Activated CD4-positive, CD25-positive, alpha-beta regulatory T cell (primary cell): ENCODE data around the gene NOTCH1.
"Not testable (repeated sequence)": the region's sequence is repeated elsewhere in the genome, so short reads cannot be mapped to it uniquely, and the experiment has no call there.

Source experiments
- DNase-seq, 4 experiments: peaks; one replicate each; lab custom pipeline; 2025; lab: John Stamatoyannopoulos, UW

Gene NOTCH1

DNA sequence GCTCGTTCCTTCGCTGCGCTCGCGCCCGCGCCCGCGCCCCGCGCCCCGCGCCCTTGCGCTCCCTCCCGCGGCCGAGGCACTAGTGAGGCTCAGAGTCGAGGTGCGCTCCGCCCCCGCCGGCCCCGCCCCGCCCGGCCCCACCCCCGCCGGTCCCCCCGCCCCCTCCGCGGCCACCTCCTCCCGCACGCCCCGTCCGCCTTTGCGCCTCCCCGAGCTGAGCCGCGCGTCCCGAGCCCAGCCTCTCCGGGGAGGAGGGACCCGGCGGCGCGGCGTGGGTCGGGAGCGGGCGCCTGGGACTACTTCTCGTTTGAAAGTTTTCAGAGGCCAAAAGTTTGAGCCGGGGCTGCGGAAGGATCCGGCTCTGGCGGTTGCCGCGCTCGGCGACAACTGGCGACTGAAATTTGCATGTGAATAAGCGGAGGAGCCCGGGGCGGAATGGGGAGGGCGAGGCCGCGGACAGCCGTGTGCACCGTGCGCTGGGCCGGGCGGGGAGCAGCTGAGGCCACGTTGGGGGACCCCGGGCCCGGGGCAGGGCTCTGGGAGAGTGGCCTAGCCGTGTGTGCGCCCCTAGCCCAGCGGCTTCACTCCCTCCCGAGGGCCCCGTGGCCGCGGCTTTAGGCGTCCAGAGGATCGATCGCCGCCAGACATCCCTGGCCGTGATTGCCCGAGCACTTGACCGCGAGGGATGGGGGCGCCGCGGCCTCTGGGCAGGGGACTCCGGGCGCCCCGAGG lies at the start of gene NOTCH1:
NOTCH1 (minus strand) TSS at position 84 of the 732 bp plus-strand sequence. CDS start 262 bp downstream, outside the sequence.
- DNase-seq = peak; percentile 76 to 83 (median 78)

DNA sequence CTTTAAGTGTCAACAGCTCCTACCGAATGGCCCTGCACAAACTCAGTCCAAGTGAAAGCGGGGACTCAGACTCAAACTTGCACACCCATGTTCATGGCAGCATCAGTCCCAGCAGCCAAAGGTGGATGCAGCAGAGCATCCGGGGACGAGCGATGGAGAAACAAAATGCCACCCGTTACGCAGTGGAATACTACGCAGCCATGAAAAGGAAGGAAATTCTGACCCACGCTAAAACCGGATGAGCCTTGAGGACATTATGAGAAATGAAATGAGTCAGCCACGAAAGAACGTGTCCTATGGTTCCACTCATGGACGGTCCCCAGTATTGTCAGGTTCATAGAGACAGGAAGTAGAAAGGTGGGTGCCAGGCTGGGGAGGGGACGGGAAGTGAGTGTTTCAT lies 48.6 kb upstream of the NOTCH1 start:
- DNase-seq = no peak

DNA sequence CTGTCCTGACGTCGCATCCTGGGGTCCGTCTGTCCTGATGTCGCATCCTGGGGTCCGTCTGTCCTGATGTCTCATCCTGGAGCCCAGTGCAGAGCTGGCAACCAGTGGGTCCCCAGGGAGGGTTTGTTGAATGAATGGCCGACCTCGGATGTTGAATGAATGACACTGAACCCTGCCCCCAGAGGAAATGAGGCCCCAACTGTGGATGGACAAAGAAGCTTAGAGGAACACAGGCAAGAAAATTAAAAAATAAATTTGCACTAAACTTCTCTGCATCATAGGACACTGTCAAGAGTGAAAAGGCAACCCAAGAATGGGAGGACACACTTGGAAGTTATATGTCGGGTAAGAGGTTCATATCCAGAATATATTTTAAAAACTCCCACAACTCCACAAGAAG lies 47.7 kb upstream of the NOTCH1 start:
- DNase-seq = no peak

DNA sequence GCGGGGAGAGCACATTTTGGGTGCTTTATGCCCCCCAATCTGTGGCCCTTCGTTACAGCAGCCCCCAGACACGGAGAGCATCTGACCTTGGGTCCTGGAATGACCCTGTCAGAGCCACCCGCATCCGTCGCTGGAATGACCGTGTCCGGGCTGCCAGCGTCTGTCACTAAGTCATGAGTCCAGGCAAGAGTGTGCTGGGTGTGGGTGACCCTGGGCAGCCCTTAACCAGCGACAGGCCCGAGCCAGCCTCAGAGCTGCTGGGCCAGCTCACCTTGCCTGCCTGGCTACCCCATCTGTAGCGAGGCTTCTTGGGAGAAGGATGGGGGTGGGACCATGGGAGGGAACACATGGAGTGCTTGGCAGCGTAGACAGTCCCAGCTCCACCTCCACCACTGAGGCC lies 46.8 kb upstream of the NOTCH1 start:
- no peak for DNase-seq

DNA sequence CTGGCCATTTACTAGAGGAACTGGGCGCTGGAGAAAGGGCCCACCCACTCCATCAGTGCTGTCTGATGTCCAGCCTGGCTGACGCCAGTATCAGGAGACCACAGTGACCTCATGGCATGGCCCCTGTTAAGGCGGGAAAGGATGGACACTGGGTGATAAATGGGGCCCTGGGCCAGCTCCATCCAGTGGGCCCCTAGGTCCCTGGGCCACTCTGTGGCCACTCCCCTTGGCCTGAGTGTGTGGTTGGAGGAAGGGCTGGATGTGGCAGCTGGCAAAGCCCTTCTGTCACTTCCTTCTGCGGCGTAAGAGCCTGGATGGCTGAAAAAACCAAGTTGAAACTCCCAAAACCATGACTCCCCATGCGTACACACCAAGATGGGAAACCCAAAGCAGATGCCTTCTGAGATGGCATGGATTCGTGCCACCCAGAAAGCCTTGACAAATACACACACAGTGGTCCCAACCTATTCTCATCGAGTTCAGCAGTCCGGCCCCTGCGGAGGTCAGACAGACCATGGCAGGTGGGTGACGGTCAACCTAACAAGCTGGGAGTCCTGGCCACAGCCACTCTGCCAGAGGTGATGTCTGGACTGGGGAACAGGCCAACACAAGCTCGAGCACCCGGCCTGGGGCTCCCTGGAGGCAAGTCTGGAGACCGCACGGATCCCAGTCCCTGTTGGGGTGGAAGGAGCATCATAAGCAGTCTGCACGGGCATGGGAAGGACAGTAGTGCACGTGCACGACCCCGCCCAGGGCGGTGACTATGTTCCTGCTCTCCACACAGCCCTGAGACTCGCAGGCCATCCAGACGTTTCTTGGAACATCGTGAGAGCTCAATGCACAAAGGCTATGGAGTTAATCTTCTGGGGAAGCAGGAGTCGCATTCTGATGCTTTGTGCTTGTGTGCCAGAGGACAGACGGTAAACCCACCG lies 45.2 kb upstream of the NOTCH1 start:
- no peak for DNase-seq

DNA sequence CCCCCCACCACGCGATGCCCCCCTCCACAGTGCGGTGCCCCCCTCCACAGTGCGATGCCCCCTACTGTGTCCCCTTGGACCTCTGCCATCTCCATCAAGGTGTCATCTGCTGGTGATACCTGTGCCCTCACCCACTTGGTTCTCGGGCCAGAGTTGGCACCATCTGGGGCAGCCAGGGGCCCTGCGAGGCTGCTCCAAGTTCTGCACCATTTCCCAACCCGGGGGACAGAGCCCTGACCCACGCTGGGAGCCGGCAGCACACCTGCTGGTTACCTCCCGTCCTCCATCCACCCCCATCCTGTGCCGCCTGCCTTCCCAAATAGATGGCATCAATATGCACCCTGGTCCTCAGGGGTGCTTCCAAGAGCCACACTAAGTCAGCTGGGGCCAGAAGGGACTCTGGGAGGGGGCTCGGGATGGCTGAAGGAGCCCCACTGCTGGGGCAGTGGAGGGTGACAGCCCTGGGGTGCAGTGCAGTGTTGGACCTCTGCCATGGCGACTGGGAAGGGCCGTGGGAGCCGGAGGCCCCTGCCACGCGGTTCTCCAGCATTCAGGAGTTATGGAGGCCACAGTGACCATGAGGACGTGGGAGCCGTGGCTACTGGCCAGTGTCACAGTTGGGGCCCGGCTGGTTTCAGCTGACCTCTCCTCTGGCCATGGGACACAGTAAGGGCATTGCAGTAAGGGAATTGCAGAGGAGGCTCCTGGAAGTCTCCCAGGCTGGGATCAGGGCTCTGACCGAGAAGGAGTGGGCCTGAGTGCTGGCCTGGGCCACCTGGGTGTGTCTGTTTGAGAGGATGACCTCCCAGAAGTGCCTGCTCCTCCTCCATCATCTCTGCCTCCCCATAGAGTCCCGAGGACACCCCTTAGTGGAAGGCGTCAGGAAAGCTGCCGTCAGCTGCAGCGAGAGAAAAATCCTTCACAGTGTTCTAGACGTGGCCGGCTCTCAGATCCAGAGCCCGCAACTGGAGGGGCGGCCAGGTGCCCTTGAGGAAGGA lies 44.2 kb upstream of the NOTCH1 start:
- DNase-seq = no peak

DNA sequence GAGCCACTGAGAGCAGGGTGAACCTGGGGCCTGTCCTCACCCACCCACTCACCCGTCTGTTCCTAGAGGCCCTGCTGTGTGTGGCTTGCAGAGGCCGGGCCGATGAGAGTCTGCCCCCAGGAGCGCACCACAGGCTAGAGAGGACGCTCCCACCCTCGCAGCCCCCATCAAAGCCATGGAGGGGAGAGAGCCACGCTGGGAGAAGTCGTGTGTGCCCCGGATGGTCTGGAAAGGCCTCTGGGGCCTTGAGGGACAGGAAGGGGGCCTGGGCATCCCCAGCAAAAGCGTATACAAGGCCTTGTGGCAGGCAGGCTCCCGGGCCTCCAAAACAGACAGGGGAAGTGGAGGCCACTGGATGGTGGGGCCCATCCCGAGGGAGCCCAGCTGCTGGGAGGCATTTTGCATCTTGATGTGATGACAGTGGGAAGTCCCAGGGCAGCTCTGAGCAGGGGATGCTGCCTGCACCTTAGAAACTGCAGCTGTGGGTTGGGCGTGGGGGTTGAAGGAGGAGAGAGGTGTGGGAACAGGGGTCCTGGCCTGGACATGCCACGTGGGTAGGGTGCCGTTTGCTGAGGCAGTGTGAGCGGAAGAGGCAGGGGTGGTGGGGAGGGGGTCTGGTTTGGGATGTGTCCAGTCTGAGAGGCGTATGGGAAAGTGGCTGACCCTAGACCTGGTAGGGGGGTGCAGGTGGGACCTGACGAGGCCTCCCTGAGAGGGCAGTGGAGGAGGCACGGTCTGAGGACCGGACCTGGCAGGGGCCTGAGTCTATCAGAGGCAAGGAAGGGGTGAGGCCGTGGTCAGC lies 43.0 kb upstream of the NOTCH1 start:
- no peak for DNase-seq

DNA sequence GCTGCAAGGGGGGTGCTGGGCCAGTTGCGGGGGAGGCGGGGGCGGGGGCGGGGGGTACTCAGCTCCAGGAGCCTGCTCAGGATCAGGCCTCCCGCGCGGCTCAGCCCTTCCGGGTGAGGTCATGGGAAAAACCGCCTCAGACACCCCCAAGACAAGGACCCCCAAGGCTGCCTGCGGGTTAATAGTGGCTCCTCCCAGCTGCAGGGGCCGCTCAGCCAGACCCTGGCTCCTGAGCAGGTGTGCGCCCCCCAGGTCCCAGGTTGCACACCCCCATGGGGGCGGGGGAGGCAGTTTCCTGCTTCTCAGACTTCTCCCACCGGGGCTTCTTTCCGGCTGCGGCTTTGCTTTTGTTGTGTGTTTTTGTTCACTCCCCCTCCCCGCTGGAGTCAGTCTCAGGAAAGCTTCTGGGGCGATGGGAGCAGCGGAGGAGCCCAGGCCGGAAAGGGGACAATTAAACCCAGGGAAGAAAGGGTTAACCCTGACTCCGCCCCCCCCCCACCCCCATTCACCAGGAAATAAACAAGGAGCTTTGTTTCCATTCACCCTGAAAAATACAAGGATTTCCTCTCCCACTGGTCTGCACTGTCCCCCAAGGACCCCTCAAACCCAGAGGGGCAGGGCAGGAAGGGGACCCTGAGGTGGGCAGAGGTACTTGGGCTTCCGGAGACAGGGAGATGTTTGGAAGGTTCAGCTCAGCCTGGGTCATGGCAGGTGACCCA lies 42.3 kb upstream of the NOTCH1 start:
- no peak for DNase-seq

DNA sequence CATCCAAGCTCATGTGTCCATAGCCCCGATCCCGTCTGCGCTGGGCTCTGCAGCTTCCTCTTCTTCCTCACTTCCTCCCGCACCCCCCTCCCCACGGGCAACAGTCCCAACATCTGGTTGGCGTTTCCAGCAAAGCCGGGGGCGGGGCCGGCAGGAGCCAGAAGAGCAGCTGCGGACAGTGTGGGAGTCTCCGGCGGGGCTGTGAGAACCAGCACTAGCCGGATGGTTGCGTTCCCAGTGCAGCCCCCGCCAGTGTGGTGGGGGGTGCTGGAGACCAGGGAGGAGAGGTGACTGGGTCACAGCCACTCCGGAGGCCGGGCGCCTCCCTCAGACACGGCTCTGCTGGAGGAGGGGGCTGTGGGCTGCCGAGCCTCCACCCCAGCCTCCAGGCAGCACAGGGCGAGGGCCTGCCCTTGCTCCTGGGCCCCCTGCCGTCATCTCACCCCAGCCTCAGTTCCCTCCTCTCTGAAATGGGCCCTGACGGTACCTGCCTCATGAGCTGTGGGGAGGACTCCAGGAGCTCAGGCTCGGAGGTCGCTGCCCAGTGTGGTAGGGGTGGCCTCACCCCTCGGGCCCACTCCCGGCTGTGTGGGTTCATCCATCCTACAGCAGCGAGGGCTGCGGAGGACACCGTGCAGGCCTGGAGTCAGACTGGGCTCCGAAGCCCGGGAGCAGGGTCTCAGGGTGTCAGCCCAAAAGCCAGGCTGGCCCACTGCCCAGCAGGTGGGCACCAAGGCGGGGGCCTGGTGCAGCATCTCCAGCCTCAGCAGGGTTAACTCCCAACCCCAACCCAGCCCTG lies 41.5 kb upstream of the NOTCH1 start:
- no peak for DNase-seq

DNA sequence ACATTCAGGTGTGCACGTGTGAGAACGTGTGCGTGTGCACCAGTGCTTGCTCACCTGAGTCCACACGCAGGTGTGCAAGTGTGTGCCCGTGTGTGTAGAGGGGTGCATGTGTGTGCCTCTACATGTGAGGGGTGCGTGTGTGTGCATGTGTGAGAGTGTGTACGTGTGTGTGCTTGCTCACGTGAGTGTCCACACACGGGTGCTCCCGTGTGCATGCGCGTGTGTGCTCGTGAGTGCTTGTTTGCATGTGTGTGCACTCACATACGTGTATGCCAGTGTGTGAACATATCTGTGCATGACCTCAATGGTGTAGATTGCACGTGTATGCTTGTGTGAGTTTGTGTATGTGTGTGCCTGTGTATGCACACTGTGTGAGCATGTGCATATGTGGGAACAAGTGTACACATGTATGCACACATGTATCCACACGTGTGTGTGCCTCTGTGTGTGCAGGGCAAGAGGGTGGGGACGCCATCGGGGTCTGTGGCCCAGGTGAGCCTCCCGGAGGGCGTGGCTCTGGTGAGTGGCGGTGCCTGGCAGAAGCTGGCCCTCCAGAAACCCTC lies 40.6 kb upstream of the NOTCH1 start:
- no peak for DNase-seq

DNA sequence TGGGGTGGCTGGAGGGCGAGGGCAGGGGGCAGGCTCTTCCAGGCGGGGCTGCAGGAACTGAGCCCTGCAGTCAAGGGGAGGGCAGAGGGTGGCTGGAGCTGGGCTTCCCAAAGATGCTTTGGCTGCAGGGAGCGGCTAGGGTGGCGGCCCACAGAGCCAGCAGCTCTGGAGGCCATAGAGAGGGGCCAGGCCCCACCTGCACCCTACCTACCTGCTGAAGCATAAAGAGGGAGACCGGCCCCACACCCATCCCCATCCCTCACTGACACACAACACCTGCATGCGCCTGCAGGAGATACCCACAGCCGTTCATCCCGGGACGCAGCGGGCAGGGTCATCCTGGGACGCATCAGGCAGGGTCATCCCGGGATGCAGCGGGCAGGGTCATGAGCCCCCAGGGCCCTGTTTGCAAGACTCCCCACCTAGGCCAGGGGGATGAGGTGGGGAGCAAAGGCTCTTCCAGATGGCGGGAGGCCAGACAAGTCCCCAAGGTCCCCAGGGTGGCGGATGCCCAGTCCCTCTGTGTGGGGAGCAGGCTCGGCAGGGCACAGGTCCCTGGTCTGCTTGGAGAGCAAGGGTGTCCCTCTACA lies 39.8 kb upstream of the NOTCH1 start:
- DNase-seq = no peak

DNA sequence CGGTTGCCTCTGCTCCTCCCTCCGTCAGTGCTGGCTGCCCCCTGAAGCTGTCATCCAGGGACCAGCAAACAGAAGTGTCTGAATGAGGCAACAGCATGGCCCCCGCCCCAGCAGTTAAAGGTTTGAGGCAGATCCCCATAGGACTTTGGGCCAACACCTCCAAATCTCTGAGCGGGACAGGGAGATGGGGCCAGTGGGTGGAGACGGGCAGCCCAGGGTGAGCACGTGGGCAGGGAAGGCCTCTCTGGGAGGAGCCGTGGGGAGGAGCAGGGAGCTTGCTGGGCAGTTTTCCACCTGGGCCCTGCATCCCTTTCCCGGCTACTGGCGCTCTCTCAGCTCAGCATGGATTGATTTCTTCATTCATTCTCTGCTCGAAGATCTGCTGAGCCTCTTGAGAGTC lies 39.1 kb upstream of the NOTCH1 start:
- DNase-seq = no peak

DNA sequence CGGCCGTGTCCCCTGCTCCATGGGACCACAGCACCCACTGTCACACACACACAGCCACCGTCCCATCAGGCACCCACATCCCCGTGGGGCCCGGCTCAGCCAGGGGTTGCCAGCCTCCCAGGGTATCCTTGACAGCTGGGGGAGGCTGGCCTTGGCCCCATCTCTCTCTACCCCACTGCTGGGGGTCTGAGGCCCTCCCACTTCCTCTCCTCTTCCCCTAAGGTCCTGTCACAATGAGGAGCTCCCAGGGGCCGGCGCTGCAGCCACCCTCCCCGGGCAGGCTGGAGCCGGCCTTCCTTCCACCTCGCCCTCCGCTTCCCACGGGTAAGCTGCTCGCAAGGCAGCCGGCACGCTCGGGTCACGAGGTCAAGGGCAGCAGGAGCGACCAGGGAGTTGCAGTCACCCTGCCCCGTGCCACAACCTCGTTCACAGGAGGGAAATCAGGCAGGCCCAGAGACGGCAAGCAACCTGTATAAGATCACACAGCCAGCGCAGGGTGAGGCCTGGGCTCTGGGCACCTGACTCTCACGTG lies 38.6 kb upstream of the NOTCH1 start:
- DNase-seq = no peak

DNA sequence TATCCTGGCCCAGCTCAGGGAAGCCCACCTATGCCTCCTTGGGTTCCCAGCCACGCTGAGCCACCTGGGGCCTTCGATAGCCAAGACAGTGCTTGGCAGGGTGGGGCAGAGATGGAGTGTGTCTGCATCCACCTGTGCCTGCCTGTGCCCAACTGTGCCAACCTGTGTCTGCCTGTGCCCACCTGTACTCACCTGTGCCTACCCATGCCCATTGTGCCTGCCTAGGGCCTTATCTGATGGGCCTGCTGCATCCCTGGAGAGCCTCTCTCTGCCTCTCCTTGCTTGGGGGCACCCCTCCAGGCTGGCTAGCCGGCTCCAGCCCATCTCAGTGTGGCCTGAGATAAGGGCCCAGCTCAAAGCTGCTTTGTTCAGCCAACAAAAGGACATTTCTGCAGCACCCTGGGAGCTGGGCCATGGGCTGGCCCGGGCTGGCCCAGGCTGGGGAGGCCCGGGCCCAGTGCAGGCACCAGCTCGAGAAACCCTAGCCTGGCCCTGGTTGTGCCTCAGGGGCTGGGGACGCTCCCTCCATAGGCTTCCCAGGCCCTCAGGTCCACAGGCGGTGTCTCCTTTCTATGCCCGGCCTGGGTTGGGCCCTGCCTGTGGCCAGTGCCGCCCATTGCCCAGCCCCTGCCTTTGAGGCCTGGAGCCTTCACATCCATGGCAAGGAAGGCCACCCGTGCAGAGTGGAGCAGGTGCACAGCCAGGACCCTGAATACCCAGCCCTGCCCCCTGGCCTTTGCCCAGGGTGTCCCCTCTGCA lies 37.3 kb upstream of the NOTCH1 start:
- DNase-seq = no peak

DNA sequence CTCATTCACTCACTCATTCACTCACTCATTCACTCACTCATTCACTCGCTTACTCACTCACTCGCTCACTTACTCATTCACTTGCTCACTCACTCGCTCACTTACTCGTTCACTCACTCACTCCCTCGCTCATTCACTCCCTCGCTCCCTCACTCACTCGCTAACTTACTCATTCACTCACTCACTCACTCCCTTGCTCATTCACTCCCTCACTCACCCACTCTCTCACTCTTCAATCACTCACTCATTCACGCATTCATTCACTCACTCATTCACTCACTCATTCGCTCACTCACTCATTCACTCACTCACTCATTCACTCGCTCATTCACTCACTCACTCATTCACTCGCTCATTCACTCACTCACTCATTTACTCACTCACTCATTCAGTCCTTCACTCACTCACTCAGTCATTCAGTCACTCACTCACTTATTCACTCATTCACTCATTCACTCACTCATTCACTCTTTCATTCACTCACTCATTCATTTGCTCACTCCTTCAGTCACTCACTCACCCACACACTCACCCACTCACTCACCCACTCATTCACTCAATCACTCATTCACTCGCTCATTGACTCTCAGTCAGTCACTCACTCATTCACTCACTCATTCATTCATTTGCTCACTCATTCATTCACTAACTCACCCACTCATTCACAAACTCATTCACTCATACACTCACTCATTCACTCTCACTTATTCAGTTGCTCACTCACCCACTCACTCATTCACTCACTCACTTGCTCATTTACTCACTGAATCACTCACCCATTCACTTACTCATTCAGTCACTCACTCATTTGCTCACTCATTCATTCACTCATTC lies 36.0 kb upstream of the NOTCH1 start:
- DNase-seq = no peak

DNA sequence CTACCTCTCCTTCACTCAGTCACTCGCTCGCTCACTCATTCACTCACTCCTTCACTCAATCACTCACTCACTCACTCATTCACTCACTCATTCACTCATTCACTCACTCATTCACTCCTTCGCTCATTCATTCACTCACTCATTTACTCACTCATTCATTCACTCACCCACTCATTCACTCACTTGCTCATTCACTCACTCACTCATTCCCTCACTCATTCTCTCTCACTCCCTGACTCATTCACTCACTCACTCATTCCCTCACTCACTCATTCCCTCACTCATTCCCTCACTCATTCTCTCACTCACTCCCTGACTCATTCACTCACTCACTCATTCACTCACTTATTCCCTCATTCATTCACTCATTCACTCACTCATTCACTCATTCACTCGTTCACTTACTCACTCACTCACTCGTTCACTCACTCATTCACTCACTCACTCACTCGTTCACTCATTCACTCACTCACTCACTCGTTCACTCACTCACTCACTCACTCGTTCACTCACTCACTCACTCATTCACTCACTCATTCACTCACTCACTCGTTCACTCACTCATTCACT lies 33.9 kb upstream of the NOTCH1 start:
- DNase-seq = not testable (repeated sequence)
